Right ventricle myocardium superior (tissue), 1 donor: Measurements from ENCODE around the gene RBBP5. TPM values are rescaled to one million over a fixed set of nuclear protein-coding genes. Genes with fewer than 3 reads are reported as not detected.

Source experiments
- ATAC-seq: fragments of 200-7000 bp; cut with Tn5 transposase; one replicate; pipeline ENCODE4 v1.9.1; 2020; ENCODE audit warnings: mild to moderate bottlenecking; ENCODE audit not compliant: poor library complexity
- DNase-seq: peaks from one replicate; pipeline ENCODE4 v3.0.0-alpha.2; 2020
- intact Hi-C: fragments of 100-400 bp; cut with DNase I; formaldehyde crosslinking; loops from one replicate; pipeline ENCODE4 v1.11.2; 2022
- total RNA-seq: library from RNA; stranded (reverse); fragmentation: NEBNext Ultra II Directional; extraction: Animal tissue kit (Norgen Biotek cat#: 25700); gene quantifications from one replicate; pipeline ENCODE4 v1.2.1, GENCODE V29; 2021
- donor health status: DM: no; HTN: yes; CAD: no; lungs with severe emphysema.

RBBP5 gene
- total RNA-seq, 1 donor from 2014 or later: 9.3 TPM

DNA sequence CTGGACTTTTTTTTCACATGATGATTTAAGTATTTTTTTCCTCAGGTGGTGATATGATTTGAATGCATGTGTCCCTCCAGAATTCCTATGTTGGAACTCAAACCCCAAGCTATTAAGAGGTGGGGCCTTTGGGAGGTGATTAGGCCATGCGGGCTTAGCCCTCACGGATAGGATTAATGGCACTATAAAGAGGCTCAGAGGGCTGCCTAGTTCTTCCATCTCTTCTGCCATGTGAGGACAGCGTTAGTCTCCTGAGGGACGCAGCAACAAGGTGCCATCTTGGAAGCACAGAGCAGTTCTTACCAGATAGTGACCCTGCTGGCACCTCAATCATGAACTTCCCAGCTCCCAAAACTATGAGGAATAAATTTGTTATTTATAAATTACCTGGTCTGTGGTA lies 18.3 kb upstream of the RBBP5 start:
- intact Hi-C loops: loop anchor here (10.0 kb wide), 1 partner anchor 115 kb away; no protein-coding TSS in a partner anchor
- no peak for ATAC-seq
- DNase-seq: no peak

- no peak for DNase-seq
- no peak for ATAC-seq
- intact Hi-C loops: no loop called here
Observed at GRCh38 chr1:205137901-205138300, 16.1 kb upstream of the RBBP5 start.

DNA sequence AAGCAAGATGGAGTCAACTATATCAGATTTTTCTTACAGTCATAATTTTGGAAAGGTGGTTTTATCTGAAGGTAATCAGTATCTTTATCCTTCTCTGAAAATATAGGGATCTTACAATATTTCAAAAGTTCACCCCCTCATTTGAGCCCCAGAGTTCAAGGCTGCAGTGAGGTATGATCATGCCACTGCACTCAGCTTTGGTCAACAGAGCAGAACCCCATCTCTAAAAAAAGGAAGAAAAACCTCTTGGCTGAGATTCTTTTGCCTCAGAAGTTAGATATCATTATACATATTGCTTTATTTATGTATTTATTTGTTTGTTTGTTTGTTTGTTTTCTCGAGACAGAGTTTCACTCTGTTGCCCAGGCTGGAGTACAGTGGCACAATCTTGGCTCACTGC lies 11.5 kb upstream of the RBBP5 start:
- ATAC-seq (no peak), DNase-seq (no peak)
- intact Hi-C loops: no loop called here

- ATAC-seq (no peak), DNase-seq (no peak)
- intact Hi-C loops: no loop called here
Observed at GRCh38 chr1:205129447-205130029, 7.8 kb upstream of the RBBP5 start.

DNA sequence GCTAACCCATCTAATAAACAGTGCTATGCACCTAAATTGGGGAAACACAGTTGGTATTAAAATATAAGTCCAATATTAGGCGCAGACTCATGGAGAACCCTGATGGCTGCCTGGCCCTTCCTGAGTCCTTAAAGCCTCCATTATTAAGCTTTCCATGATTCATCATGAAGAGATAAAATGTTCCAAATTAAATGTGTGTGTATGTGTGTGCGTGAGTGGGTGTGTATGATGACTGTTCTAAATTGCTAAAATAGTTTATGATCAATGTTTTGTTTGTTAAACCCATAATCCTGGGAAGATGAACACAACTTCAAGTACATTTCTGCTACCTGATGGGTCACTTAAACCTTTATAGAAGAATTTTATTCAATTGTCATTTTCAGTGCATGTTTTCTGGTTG lies 6.3 kb upstream of the RBBP5 start:
- DNase-seq (no peak), ATAC-seq (no peak)
- intact Hi-C loops: no loop called here

- intact Hi-C loops: no loop called here
- ATAC-seq (no peak), DNase-seq (no peak)
Observed at GRCh38 chr1:205127646-205128045, 5.9 kb upstream of the RBBP5 start.

DNA sequence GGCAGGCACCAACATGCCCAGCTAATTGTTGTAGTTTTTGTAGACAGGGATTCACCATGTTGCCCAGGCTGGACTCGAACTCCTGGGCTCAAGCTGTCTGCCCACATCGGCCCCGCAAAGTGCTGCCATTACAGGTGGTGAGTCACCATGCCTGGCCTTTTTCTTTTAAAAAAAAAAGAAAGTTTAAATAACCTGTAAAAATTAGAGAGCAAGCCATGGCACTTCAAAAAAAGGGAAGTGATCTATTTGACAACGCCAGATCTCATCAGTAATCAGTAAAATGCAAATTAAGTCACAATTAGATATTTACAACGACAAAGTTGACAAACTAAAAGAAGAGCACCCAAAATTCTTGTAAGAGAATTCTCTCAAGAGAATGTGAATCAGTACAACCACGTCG lies 2.9 kb upstream of the RBBP5 start:
- no peak for DNase-seq
- intact Hi-C loops: no loop called here
- no peak for ATAC-seq

DNA sequence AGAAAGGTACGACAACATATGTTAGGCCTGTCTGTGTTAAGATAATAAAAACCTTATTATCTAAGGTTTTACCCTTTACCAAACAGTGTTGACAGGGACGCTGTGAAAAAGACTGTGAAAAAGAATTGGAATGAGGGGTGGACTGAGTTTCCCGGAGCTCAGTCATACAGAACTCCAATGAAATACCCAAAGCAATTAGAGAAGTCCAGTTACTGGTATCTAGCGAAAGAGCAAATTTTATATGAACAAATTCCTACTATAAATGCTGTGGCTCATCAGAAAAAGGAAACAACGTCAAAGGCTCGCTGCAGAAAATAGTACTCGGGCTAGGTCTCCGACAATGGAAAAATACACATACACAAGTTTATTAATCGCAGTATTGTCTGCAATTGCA lies 708 bp upstream of the RBBP5 start:
- peak; percentile 16 for ATAC-seq
- intact Hi-C loops: no loop called here

GRCh38 chr1:205118752-205119151 lies 3.0 kb downstream of the RBBP5 start:
- intact Hi-C loops: no loop called here
- DNase-seq (no peak), ATAC-seq (no peak)

More for the DNA sequence above, 708 bp upstream of the RBBP5 start:
- DNase-seq: no peak

DNA sequence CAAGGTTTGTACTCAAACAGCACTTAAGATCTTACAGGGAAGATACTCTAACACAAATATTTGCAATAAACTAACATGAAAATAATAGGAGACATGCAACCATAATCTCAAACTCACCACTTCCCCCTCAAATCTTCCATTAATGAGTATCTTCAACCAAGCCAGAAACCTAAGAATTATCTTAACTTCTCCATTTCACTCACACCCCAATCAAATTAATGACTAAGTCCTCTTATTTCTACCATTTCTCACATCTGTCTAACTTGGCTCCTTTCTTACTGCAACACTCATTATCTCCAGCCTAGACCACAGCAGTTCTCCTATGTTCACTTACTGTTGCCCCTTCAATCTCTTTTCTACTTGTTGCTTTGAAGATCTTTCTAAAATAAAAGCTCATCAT lies 10.4 kb downstream of the RBBP5 start:
- ATAC-seq: no peak
- intact Hi-C loops: no loop called here

DNA sequence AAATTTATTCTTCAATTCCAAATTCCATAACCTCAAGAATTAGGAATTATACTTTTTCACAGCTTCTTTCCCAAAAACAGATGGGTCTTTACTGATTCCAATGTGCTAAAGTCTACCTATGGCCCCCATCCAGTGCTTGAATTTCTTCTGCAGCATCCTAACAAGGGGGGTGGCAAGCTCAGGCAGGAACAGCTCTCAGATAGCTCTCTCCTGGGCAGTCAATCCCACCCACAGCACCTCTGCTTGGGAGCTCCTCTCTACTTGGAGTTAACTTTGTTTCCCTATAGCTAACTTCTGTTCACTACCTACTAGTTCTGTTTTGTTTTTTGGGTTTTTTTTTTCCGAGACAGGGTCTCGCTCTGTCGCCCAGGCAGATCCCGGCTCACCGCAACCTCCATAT lies 12.1 kb downstream of the RBBP5 start:
- ATAC-seq (no peak), DNase-seq (no peak)
- intact Hi-C loops: no loop called here

More for the DNA sequence above, 10.4 kb downstream of the RBBP5 start:
- no peak for DNase-seq

DNA sequence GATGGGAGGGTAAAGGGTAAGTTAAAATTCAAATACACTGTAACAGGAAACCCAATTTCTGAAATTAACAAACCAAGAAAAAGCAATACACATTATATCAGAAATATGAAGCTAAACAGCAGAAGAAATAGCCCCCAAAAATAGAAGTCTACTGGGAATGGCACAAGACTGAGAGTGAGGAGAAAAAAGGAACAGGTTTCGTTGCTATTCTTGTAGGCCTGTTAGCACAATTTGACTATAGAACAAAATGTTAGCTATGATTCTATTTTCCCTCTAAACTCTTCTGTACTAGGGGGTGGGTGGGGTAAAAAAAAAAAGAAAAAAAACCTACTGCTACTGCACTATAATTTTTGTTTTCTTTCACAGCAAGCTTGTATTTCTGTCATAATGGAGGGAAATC lies 12.5 kb downstream of the RBBP5 start:
- ATAC-seq (no peak), DNase-seq (no peak)
- intact Hi-C loops: no loop called here

GRCh38 chr1:205108464-205108863 lies 13.3 kb downstream of the RBBP5 start:
- ATAC-seq (no peak), DNase-seq (no peak)
- intact Hi-C loops: no loop called here

DNA sequence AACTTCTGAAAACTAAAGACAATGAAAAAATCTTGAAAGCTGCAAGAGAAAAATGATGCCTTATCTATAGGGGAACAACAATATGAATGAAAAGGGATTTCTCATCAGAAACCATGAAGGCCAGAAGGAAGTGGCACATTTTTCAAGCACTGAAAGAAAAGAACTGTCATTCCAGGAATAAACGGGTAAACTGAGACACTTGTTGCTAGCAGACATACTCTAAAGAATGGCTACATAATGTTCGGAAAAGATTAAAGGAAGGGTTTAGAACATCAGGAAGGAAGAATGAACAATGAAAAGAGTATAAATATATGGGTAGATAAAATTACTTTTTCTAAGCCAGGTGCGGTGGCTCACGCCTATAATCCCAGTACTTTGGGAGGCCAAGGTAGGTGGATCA lies 14.5 kb downstream of the RBBP5 start:
- DNase-seq (no peak), ATAC-seq (no peak)
- intact Hi-C loops: no loop called here

DNA sequence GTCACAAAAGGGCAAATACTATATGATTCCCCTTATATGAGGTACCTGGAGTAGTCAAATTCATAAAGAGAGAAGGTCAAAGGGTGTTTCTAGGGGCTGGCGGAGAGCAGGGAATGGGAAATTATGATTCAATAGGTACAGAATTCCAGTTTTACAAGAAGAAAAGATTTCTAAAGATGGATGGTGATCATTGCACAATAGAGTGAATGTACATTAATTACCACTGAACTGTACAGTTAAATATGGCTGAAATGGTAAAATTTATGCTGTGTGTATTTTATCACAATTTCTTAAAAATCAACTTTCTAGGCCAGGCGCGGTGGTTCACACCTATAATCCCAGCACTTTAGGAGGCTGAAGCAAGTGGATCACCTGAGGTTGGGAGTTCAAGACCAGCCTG lies 19.4 kb downstream of the RBBP5 start:
- DNase-seq (no peak), ATAC-seq (no peak)
- intact Hi-C loops: no loop called here

- intact Hi-C loops: no loop called here
- no peak for ATAC-seq
Observed at GRCh38 chr1:205098242-205098641, 23.5 kb downstream of the RBBP5 start.

GRCh38 chr1:205095422-205095821 lies 26.4 kb downstream of the RBBP5 start:
- intact Hi-C loops: no loop called here
- no peak for DNase-seq
- no peak for ATAC-seq

More at GRCh38 chr1:205098242-205098641, 23.5 kb downstream of the RBBP5 start:
- DNase-seq: no peak

DNA sequence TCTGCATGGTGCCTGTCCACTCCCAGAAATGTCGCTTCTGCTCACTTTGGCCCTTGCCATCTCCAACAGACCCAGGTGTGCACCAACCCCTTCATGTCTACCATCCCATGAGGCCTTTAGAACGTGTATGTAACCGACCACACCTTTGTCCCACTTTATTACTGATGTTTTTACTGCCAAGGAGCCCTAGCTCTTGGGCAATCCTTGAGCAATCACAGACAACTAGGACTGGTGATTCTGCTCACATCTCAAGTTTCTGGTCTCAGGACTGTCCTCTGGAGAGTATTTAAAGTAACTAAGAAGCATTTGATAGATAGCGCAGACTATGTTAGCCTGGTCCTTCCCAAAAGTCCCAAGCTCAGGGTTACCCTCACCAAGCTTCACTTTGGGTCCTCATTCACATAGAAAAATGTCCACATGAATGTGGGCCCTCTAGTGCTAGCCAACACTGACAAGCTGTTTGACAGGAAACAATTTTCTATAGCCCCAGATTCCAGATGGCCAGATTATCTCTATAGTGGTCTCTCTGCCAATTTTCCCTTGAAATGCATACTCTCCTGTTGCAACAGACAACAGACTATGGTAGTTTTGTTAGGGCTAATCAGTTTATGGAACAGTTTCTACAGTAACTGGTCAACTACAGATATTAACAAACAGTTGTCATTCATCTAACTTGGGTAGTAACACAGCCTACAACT lies 30.6 kb downstream of the RBBP5 start:
- intact Hi-C loops: no loop called here
- no peak for DNase-seq
- ATAC-seq: no peak

DNA sequence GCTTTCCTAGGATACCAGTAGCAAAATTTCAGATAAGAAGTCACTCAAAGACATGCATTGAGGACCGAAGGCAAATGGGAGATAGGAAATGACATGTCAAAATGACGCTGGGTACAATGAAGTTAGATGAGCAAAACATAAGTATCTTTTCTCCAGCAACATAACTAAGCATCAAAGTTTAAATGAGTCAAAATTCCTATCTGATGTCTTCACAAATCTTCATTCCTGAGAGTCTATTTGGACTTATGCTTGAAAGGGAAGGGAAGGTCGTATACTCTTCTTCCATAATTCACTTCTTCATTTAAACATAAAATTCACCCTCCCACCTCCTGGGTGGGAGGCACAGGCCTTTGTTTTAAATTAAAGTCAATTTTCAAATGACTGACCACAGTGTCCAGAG lies 33.4 kb downstream of the RBBP5 start:
- ATAC-seq: no peak
- no peak for DNase-seq
- intact Hi-C loops: no loop called here

DNA sequence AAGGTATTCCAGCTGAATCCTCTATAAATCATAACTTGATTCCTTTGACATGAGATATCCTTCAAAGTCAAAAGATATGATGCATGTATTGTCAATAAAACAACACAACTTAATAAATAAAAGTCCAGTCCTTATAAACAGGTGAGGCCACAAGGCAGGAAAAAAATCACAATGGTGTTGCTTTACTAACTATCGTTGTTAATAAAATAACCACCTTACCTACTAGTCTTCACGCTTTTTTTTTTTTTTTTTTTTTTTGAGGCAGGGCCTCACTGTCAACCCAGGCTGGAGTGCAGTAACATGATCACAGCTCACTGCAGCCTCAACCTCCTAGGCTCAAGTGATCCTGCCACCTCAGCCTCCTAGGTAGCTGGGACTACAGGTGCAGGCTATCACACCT lies 37.4 kb downstream of the RBBP5 start, which contains the start of gene TMEM81:
TMEM81 (minus strand) TSS at position 101 of the 400 bp plus-strand sequence. CDS start 140 bp downstream, outside the sequence.
- intact Hi-C loops: no loop called here
- ATAC-seq: no peak
- DNase-seq: no peak

GRCh38 chr1:205082431-205082830 lies 39.3 kb downstream of the RBBP5 start:
- intact Hi-C loops: no loop called here
- ATAC-seq (no peak), DNase-seq (no peak)
